ENCODE measurements around the gene C17orf113.

Gene C17orf113

DNA sequence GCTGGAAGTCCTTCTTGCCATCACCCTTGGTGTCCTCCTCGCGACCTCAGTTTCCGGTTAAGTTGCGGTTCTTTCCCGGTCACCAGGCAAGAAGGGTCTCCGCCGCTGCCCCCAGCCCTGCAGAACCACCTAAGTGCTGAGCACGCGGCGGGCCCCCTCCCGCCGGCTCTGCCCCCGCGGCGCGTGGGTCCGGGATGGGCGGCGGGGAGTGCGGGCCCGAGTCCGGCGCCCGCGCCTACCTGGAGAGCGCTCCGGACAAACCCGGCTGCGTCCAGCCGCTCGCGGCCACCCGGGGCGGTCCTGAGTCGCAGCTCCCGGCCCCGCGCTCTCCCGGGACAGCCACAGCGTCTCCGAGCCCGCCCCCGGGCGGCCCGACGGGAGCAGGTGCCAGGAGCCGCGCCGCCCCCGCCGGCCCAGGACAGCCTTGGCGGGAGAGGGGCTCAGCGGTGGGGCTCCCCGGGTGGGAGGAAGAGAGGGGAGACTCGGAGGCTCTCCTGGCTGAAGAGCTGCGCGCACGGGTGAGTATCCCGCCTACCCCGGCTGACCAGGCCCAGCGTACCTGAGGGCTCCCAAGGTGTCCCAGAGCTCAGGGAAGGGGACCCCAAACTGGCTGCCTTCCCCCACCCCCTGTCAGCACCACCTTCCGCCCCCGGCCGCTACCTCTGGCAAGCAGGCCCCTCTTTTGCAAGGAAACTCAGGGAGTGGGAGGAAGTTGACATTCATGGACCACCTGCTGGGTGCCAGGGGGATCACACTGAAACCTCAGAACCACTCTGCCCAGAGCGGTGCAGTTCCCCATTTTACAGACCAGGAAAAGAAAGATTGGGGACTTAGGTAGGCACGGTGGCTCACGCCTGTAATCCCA is 22.2 kb upstream of the C17orf113 start:
- FAIRE-seq: no peak

DNA sequence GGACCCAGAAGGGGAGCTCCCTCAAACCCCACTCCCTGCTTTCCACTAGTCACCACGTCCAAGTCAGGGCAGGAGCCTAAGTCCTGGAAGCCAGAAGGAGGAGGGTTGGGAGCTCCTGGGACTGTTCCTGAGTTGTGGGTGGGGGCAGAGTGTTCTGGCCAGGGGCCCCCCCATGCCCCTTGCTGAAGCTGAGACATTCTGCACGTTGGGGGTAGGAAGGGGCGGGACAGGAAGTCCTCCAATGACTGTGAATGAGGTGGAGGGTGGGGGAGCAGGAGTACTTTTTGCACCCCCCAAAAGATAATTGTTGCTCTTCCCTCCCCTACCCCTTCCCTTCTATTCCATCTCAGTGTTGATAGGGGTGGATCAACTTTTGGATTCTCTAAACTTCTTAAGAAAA is 21.4 kb upstream of the C17orf113 start:
- no peak for FAIRE-seq

DNA sequence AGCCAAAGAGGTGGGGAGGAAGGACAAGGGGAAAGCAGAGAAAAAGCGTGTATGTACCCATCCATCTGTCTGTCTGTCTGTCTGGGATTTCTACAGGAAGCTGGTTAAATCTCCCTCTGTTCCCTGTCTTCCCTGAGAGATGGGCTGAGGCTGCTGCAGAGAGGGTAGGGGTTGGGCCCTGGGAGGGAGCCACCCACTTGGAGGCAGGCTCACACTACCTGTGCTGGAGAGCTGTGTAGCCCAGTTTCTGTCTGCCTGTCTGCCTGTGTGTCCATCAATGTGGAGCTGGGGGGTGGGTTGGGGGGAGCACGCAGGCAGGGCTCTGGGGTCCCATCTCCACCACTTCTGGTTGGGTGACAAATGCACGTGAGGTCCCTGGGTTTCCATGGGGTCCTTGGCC is 18.6 kb upstream of the C17orf113 start:
- FAIRE-seq: no peak

DNA sequence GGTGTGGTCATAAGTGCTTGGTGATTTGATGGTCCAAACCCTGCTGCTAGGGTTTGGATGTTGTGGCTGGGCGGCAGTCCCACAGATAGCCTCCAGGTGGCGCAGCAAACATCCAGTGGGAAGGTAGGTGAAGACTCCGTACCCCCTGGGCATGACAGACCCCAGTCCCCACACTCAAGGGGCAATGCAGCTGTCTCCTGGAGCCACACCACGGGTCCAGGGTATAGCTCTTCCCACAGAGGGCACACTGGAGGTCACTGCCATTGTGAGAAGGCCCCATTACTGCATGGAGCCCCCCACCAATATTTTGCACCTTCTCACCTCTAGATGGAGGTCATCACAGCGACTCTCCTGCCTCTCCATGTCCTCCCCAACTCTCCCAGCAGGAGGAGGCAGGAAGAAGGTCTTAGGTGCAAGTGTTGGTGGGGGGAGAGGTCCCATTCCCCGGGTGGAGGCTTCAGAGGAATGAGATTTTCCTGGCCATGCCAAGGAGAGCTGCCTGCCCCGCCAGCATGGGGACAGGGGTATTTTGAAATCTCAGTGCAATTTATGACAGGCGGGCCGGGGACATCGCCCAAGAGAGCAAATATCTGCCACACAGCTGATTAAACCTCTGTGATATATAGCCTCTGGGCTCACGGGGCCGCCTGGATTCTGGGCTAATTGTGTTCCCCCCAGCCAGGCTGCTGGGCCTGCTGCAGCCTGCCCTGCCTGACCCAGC is 17.1 kb upstream of the C17orf113 start:
- FAIRE-seq: no peak

DNA sequence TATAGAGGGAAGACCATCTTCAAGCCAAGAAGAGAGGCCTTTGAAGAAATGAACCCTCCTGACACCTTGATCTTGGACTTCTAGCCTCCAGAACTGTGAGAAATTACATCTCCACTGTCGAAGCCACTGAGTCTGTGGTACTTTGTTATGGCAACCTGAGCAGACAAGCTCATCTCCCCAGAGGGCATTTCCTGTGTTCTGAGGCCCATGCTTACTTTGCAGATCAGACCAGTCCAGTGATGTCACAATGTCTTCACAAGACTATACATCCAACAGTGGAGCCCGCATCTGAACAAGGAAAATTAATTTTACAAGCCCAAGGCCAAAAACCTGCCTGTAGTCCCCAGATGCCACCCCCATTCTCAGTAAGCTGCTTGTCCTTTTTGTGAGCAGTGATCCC is 14.8 kb upstream of the C17orf113 start:
- FAIRE-seq: no peak

DNA sequence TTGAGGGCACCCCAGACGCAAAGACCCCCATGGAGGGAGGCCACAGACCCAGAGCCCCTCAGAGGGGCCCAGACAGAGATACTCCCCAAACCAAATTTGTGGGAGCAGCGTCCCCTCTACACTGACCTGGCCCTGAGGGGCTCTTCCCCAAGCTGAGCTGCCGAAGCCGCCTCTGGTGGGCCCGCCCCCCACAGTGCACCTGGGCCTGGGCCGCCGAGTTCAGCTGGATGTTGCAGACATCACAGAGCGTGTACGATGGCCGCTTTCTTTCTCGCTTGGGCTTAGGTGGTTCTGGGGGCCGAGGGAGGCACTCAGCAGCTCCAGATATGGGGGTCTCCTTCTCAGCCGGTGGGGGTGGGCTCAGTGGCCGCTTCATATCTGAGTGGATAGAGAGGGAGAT is 12.3 kb upstream of the C17orf113 start:
- no peak for FAIRE-seq

DNA sequence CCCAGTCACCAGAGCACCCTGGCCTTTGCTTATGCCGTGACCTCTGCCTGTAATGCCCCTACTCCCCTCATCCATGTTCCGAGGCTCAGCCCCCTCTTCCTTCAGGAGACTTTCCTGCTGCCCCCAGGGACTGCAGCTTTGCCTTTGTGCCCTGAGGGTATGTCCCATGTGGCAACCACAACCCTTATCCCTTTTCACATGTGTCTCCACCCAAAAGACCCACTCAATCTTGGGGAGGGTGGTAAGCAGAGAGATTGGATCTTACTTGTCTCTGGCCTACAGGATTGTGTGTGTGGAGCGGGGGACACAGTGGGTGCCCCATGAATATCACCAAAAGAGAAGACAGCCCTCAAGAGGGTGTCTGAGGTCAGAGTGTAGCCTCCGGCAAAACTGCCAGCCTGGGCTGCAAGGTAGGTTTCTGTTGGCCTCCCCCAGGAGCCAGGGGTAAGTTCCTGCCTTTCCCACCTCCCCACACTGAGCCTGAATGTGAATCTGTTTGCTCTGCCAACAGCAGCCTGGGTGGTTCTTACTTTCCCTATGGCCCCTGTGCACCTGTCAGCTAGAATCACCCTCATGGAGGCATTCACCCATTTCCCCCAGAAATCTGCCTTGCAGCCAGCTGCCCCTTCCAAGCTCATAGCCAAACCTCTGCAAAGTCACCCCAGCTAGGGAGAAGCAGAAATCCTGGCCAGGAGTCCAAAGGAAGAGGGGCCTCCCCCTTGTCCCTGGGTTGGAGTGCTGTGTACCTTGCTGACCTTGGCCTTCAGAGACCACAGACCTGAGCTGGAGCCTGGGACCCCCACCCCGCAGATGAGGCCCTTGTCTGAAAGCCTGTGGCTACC is 11.5 kb upstream of the C17orf113 start:
- FAIRE-seq: no peak

DNA sequence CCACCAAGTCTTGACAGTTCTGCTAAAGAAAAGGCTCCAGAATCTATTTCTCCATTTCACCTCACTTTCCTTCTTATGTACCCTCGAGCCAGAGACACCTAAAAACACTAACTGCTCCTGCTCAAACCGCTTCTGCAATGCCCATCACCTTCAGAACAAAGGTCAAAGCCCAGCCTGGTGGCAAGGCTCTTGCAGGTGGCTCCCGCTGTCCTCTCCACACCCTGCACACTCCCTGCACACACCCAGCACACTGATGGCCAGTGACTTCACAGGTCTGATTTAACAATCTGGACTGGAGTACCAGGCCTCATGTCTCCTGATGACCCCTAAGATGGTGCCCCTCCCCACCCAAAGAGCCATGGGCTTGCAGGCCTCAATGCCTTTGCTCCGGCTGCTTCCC is 9.8 kb upstream of the C17orf113 start:
- no peak for FAIRE-seq

DNA sequence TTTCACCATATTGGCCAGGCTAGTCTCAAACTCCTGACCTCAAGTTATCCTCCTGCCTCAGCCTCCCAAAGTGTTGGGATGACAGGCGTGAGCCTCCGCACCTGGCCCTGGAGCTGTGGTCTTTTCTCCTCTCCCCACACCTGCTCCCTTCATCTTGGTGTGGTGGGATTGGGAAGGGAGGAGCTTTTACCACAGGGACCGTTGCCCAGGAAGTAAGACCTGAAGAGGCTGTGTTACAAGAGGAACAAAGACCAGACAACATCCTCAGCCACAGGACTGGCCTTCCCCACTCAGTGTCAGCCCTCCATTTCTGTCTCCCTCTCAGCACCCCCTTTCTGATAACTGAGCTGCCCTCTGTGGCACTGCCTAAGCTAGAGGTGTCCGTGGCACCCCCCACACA is 9.4 kb upstream of the C17orf113 start:
- no peak for FAIRE-seq

DNA sequence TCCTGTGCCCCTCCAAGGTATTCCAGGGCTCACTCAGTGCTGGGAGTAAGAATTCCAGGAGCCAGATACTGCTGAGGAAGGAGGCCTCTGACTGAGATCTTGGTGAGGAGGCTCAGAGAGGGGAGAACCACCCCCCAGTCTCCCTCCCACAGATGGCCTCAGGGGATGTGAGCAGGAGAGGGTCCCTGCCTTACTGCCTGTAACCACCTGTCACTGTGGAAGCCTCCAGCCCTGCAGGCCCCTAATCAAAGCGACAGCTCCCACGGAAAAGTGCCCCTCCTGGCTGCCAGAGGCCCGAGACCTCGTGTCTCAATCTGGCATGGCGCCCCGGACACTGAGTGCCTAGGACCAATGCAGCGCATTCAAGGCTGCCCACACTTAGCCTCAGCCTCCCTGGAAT is 7.7 kb upstream of the C17orf113 start:
- FAIRE-seq: no peak

DNA sequence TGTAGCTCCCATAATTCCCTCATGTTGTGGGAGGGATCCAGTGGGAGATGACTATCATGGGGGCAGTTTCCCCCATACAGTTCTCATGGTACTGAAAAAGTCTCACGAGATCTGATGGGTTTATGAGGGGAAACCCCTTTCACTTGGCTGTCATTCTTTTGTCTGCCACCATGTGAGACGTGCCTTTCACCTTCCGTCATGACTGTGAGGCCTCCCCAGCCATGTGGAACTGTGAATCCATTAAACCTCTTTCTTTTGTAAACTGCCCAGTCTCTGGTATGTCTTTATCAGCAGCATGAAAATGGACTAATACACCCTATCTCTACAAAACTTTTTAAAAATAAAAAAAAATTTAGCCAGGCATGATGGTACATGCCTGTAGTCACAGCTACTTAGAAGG is 6.2 kb upstream of the C17orf113 start:
- FAIRE-seq: no peak

DNA sequence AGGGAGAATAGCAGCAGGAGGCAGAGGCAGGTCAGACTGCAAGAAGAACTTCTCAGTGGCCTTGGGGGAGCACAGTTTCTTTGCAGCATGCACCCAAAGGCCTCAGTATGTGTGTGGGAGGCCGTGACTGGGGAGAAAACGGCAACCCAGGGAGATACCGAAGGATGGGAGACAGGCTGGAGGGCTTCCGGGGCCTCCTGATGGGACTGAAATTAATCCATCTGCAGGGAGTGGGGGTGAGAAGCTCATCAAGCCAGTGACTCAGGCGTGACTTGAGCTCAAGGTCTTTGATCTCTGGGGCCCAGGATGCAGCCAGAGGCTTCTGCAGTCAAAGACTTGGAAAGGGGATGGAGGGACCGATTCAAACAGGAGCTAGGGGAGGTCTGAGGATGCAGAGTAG is 5.1 kb upstream of the C17orf113 start:
- no peak for FAIRE-seq

DNA sequence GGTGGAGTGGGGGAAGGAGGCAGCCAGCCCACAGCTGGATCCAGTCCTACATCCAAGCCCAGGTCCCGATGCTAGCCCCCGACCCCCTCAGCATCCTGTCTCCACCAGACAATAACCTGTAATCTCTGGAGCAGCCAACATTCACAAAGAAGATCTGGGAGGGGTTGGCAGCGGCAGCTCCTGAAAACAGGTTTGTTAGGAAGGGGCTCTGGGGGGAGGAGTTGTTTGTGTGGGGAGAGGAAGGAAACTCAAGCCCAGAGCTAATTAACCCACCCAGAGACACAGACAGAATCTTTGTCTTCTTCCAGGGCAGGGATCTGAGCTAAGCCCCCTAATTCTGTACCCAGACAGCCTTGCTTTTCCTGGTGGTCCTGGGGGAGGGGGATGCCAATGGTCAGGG is 4.6 kb upstream of the C17orf113 start:
- no peak for FAIRE-seq

DNA sequence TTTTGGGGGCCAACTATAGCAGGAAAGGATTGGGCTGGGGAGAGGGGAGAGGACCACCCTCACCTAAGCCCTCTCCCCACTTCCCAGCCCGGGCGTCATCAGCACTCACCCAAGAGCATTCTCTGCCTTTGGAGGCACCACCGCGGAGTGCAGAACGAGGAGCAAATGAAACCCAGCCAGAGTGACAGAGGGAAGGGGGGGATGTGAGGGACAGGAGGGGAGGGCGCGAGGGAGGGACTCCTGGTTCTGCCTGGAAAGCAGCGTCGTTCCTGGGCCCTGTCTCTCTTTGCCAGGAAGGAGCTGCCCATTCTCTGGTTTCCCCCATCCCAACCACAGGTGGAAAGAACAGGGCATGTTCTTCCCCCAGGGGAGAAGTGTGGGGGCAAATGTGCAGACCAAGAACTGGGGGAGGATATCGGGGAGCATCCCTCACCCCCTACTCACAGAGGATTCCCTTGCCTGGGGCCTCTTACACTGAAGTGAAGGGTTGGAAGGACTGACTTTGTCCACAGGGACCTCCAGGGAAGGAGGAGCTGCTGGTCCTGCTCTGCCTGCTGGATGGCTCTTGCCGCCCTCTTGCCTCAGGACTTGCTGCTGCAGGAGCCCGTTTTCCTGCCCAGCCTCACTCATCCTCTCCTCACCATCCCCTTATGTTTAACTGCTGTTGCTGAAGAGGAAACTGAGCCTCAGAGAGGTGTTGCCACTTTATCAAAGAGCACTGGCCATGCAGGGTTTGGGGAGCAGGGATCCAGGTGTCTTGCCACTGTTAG is 3.5 kb upstream of the C17orf113 start:
- no peak for FAIRE-seq

DNA sequence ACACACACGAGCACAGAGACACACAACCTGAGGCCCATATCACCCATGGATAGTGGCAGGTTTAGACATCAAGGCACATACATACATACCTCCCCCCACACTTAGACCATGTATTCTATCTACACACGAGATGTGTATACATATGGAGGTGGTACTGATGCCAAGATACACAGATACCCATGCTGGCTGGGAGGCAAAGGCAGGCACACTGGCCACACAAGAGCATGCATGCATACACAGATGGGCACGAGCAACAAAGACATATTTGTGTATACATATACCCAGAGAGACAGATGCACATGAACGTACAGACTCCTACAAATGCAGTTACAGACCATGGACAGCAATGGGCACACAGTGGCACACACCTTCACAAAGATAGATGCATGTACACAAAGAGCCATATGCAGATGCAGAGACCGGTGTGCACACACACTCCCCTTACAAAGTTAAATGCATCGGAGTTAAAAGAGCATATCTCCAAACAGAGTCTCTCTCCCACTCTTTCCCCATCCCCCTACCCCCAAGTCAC is 2.0 kb upstream of the C17orf113 start:
- no peak for FAIRE-seq

DNA sequence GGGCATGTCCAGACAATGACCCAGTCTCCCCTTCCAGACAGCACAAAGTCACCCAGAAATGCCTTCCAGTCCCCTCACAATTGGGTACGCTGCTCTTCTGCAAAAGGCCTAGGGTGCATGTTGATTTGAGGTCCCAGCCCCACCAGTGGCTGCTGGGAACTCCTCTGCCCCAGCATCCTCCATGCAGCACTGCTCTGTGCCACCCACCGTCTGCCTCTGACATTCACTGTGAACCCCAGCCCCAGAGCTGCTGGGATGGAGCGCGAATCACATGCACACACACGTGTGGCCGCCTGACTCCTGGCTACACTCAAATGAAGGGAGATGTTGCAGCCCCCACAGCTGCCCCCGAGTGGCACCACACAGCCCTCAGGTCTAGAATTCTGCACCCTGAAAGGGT is 1.2 kb upstream of the C17orf113 start:
- FAIRE-seq: no peak

DNA sequence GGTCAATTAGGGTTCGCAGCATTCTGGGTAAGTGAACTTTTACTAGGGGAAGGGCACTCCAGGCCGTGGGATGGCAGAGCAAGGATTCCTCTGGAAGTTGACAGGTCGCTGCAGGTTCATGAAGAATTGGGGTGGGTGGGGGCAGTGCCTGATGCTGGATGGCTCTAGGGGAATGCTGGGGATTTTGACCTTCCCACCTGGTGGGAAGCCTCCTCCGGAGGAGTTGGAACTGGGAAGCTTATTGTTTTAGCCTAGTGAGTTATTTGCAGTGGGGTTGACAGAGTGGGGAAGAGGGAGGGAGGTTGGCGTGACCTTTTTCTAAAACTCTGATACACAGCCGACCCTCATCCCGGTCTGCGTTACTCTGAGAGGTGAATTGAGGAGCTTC is 606 bp upstream of the C17orf113 start:
- FAIRE-seq: no peak

DNA sequence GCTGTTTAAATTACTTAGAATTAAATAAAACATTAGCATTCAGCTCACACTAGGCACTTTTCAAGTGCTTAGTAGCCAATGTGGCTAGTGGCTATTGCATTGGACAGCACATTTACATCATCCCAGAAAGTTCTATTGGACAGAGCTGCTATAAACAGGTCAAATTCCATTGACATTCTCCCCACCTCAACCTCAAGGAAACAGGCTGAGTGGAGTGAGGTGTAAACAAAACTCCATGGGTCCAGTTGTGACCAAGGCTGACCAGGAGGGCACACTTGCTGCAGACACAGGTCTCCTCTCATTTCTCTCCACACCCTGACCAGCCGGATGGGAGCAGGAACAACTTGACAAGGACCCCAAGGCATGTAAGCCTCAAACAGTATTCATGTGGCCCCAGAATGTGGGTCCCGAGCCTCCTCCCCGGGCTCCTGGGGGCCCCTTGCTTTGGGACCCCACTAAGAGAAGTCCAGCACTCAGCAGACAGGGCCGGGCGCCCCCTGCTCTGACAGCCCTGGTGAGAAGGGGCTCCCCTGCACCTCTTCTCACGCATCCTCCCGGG is 488 bp downstream of the C17orf113 start:
- no peak for FAIRE-seq

DNA sequence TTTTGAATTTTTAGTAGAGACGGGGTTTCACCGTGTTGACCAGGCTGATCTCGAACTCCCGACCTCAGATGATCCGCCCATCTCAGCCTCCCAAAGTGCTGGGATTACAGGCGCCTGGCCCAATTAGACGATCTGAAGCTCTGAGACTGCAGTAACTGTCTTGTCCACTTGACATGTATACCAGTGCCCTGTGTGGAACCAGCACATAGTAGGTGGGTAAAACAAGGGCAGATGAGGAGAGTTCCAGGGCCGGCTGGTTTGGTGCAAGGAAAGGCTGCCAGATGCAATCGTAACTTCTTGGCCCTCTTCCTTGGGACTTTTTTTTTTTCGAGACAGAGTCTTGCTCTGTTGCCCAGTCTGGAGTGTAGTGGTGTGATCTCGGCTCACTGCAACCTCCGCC is 3.1 kb downstream of the C17orf113 start:
- no peak for FAIRE-seq

DNA sequence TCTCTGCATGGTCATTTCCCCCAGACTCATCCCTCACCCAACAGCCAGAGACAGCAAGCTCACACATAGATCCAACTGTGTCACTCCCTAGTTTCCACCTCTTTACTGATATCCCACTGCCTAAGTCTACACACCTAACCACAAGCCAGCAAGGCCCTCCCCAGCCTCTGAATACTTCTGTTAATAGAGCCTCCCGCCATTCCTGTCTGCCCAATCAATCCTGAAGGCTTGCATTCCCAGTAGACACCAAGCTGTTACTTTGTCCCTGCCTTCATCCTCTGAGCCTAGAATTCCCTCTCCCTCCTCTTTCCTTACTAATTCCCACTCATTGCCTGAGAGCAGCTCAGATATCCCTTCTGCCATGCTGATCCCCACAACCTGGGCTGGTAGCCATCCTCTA is 4.7 kb downstream of the C17orf113 start:
- FAIRE-seq: no peak

DNA sequence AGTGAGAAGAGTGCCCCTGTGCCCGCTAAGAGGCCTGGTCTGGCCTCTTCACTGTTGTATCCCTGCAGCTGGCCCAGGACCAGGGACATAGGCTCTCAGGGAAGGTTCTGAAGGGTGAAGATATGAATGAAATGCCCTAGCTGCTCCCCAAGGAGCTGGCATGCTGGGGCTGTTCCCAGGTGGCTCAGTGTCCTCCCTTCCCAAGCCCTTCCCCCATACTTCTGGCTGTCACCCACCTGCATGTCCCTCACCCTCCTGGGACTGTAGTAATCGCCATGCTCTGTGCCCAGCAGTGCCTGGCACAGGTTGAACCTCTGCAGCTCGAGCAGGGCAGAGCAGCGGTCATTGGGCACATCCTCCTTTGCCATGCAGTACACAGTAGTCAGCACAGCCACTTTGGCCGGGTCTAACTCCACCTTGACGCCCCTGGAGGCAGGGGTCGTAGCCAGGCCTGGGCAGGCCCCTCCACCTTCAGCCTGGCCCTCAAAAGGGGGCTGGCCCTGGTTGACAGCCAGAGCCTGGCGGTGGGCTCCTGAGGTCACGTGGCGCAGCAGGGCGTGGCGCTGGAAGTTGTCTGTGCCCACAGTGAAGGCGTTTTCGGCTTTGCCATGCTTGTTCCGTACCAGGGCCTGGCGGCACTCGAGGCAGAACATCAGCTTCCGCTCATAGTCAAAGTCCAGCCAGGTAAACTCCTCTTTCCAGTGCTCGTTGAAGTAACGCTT is 7.6 kb downstream of the C17orf113 start:
- no peak for FAIRE-seq

DNA sequence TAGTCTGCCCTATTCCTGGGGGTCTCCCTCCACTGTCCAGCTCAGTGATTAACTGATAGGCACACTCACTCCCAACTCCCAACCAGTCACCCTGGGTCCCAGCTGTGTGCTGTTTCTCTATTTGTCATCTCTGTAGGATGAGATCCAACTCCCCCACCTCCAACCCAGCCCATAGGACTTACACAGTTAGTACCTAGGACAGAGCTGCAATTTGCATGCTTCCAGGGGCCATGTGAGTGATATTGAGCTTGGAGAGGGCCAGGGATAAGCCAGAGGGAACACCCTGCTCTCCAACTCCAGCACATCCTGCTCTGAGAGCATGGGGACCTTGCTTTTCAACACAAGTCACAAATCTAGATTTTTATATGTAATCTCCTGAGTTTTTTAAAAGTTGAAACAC is 8.8 kb downstream of the C17orf113 start:
- FAIRE-seq: no peak
